Stomach (tissue), 9 donors: ENCODE results near the gene SLC25A6. TPM values are rescaled to one million over a fixed set of nuclear protein-coding genes. Genes with fewer than 3 reads are reported as not detected.
"Not testable (repeated sequence)": the region's sequence is repeated elsewhere in the genome, so short reads cannot be mapped to it uniquely, and the experiment has no call there.

Experiments used
- DNase-seq, 2 donors: peaks; one replicate each; pipeline versions ENCODE4 v3.0.0 to v3.0.0-alpha.2; 2013 to 2019
- H3K27ac ChIP-seq, 5 donors: fragments of 200-600 bp in 4 of 5; sonication (generic) in 4 of 5; one replicate each; pipeline ENCODE4 v1.5.1; 2013 to 2019; ENCODE audit warnings: mild to moderate bottlenecking in 1 of 5, moderate library complexity in 1 of 5
- H3K27me3 ChIP-seq, 3 donors: fragments of 200-600 bp; sonication (generic); one replicate each; pipeline ENCODE4 v1.5.1; 2017 to 2019; ENCODE audit warnings: mixed run types in 1 of 3
- H3K36me3 ChIP-seq, 4 donors: fragments of 200-600 bp; sonication (generic); 1 replicate in 3 of 4; 2 replicates in 1 of 4; pipeline ENCODE4 v1.5.1; 2016 to 2019
- H3K4me1 ChIP-seq, 4 donors: fragments of 200-600 bp; sonication (generic); one replicate each; pipeline ENCODE4 v1.5.1; 2016 to 2019
- H3K4me3 ChIP-seq, 4 donors: fragments of 200-600 bp; sonication (generic) in 3 of 4; one replicate each; pipeline ENCODE4 v1.5.1; 2016 to 2019; ENCODE audit warnings: mild to moderate bottlenecking in 1 of 4
- H3K9me3 ChIP-seq, 4 donors: fragments of 200-600 bp; sonication (generic); one replicate each; pipeline ENCODE4 v1.5.1; 2016 to 2019
- EP300 ChIP-seq: sonication (generic); formaldehyde crosslinking; IDR thresholded peaks from one replicate; pipeline ENCODE4 v1.6.1; 2017; ENCODE audit warnings: antibody characterized with exemption
- POLR2A ChIP-seq, 4 donors: fragments of 450-650 bp; IDR thresholded peaks; one replicate each; pipeline ENCODE4 v1.6.1; 2016; ENCODE audit warnings: antibody characterized with exemption in 4 of 4, control low read depth in 2 of 4, mild to moderate bottlenecking in 1 of 4, moderate library complexity in 1 of 4
- POLR2AphosphoS5 ChIP-seq, 3 donors: sonication (generic); formaldehyde crosslinking; IDR thresholded peaks; one replicate each; pipeline ENCODE4 v1.6.1; 2016; ENCODE audit warnings: antibody characterized with exemption in 3 of 3
- WGBS, 5 donors: extraction: QIAGEN DNeasy Blood & Tissue Kit in 3 of 5; methylation state at CpG; one replicate each; pipeline versions ENCODE4 v1.1.5 to v1.1.7; 2013 to 2018; 5-methylcytosine and 5-hydroxymethylcytosine counted together
- intact Hi-C: fragments of 100-400 bp; cut with DNase I; formaldehyde crosslinking; loops from one replicate; pipeline ENCODE4 v1.15.1; 2023; ENCODE audit warnings: low total_unique reads
- polyA plus RNA-seq, 3 donors: library from polyadenylated mRNA; stranded (reverse); fragments of 200-250 nt; gene quantifications; one replicate each; pipeline ENCODE4 v1.2.3, GENCODE V29; 2013
- total RNA-seq, 5 donors: library from RNA; depleted of rRNA; stranded (reverse); fragments of >200 nt; gene quantifications; one replicate each; pipeline versions ENCODE4 v1.1.0 to v1.2.3, GENCODE V29; 2014 to 2016
- TF ChIP-seq, protein P1 (sequence below), 7 experiments: fragments of 450-650 bp in 4 of 7; fragments of 200-600 bp in 3 of 7; sonication (generic) in 3 of 7; IDR thresholded peaks; one replicate each; pipeline ENCODE4 v1.5.1; 2016 to 2019; ENCODE audit warnings: antibody characterized with exemption in 7 of 7, control low read depth in 2 of 7, mild to moderate bottlenecking in 1 of 7
- donor health status: healthy with polysubstance abuse.
- donor health status: Bipolar disorder and iron deficiency.
- donor health status: healthy.

The SLC25A6 gene
- total and polyA plus RNA-seq, 8 donors, result 119 to 707 (median 467) TPM

- Histone ChIP-seq H3K27ac (no peak overlapping the region), H3K27me3 (no peaks in the 10 kb centered on the region), H3K4me3 (no peak overlapping the region), H3K9me3 (peaks cover 6 to 11% (median 10%) of the 10 kb centered on the region in 4 donors), H3K36me3 (peaks cover 7 to 26% (median 19%) of the 10 kb centered on the region in 4 donors), H3K4me1 (no peaks in the 10 kb centered on the region)
- intact Hi-C loops, result no loop called here
- WGBS, 5 donors, result 77 to 86% (median 81%) methylated on average over 10 to 11 of the region's 11 CpGs
- TF ChIP-seq, protein P1, sequence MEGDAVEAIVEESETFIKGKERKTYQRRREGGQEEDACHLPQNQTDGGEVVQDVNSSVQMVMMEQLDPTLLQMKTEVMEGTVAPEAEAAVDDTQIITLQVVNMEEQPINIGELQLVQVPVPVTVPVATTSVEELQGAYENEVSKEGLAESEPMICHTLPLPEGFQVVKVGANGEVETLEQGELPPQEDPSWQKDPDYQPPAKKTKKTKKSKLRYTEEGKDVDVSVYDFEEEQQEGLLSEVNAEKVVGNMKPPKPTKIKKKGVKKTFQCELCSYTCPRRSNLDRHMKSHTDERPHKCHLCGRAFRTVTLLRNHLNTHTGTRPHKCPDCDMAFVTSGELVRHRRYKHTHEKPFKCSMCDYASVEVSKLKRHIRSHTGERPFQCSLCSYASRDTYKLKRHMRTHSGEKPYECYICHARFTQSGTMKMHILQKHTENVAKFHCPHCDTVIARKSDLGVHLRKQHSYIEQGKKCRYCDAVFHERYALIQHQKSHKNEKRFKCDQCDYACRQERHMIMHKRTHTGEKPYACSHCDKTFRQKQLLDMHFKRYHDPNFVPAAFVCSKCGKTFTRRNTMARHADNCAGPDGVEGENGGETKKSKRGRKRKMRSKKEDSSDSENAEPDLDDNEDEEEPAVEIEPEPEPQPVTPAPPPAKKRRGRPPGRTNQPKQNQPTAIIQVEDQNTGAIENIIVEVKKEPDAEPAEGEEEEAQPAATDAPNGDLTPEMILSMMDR (IDR thresholded peaks at IDR 0.05), result no peak
- TF ChIP-seq POLR2A (IDR thresholded peaks at IDR 0.05) (no peak), POLR2AphosphoS5 (IDR thresholded peaks at IDR 0.05) (no peak)
- DNase-seq, result no peak
Measured at GRCh38 chrX:1354036-1355019, 37.6 kb downstream of the SLC25A6 start.

- TF ChIP-seq EP300 (no peak), POLR2AphosphoS5 (IDR thresholded peaks at IDR 0.05) (no peak), POLR2A (IDR thresholded peaks at IDR 0.05) (no peak)
- TF ChIP-seq, protein P1 (IDR thresholded peaks at IDR 0.05), result no peak
- 90 to 97% (median 92%) methylated on average over 21 to 49 of the region's 49 CpGs for WGBS, 5 donors
- no peak overlapping the region for H3K27ac ChIP-seq
- no peak for DNase-seq
- no peak overlapping the region for H3K4me3 ChIP-seq
- no peaks in the 10 kb centered on the region for H3K4me1 ChIP-seq
- peaks cover 0 to 5% (median 2%) of the 10 kb centered on the region in 4 donors for H3K36me3 ChIP-seq
- intact Hi-C loops, result no loop called here
- H3K9me3 ChIP-seq, result no peaks in the 10 kb centered on the region
- H3K27me3 ChIP-seq, result no peaks in the 10 kb centered on the region
Measured at GRCh38 chrX:1351981-1352714, 39.8 kb downstream of the SLC25A6 start.

DNA sequence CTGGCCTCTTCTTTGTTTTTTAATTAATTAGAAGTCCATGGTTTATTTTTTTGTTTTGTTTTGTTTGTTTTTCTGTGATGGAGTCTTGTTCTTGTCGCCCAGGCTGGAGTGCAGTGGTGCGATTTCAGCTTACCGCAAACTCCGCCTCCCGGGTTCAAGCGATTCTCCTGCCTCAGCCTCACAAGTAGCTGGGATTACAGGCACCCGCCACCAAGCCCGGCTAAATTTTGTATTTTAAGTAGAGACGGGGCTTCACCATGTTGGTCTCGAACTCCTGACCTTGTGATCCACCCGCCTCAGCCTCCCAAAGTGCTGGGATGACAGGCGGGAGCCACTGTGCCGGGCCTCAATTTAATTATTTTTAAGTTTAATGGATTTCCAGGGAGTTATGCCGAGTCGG lies 42.3 kb downstream of the SLC25A6 start:
- H3K4me1 ChIP-seq, DNase-seq, H3K27me3 ChIP-seq, H3K27ac ChIP-seq, H3K36me3 ChIP-seq, intact Hi-C loops, H3K9me3 ChIP-seq, H3K4me3 ChIP-seq: not testable (repeated sequence)
- WGBS, 5 donors, result 91 to 96% (median 95%) methylated on average over 15 of the region's 15 CpGs

DNA sequence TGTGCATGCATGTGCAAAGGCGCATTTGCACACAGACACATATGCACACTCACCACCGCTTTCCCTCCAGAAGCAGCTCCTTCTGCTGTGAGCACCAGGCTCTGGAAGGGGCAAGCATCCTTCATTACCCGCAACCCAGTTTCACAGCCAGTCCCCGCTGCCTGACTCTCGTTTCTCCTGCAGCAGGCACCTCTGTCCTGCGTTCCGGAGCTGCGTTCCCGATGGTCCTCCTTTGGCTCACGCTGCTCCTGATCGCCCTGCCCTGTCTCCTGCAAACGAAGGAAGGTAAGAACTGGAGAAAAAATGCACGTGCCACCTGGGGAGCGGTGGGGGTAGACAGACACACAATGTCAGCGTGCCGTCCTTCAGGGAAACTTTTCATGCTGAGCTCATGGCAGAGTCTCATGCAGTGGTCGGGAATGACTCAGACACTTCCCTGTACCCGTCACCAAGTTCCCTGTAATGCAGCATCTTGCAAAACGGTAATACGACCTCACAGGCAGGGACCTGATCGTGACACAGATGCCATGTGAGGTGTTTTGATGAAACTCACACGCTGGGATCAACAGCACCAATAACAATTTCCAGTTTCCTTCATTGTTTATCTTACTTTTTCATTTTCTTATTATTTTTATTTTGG lies 50.2 kb downstream of the SLC25A6 start:
- 79 to 85% (median 82%) methylated on average over 22 of the region's 22 CpGs for WGBS, 5 donors
- Histone ChIP-seq H3K27me3 (no peaks in the 10 kb centered on the region), H3K4me1 (peaks cover 0 to 6% (median 0%) of the 10 kb centered on the region in 4 donors), H3K36me3 (peaks cover 0 to 5% (median 0%) of the 10 kb centered on the region in 4 donors), H3K27ac (no peak overlapping the region), H3K4me3 (no peak overlapping the region), H3K9me3 (peaks cover 0 to 15% (median 11%) of the 10 kb centered on the region in 4 donors)
- TF ChIP-seq POLR2AphosphoS5 (IDR thresholded peaks at IDR 0.05) (no peak), EP300 (no peak), POLR2A (IDR thresholded peaks at IDR 0.05) (no peak)
- TF ChIP-seq, protein P1 (IDR thresholded peaks at IDR 0.05), result no peak
- no peak for DNase-seq
- intact Hi-C loops, result no loop called here
